Keratinocyte (primary cell): ENCODE measurements around the gene SLC44A3. TPM values are rescaled to one million over a fixed set of nuclear protein-coding genes. Genes with fewer than 3 reads are reported as not detected.
A peak's percentile ranks its signal among the peaks of the same experiment; 100 is the strongest.

ENCODE experiments used
- DNase-seq: peaks from one replicate; pipeline ENCODE4 v3.0.0-alpha.2; 2011; ENCODE audit warnings: low read depth, missing footprints, low spot score
- FAIRE-seq: peaks from 2 replicates; lab custom pipeline; 2011; peaks lifted over from hg19 to GRCh38; lab: Jason Lieb, UNC
- H2AFZ ChIP-seq: 2 replicates; pipeline ENCODE4 v1.6.0; 2012; ENCODE audit warnings: low read length, control low read depth, inconsistent platforms; ENCODE audit not compliant: control insufficient read depth
- H3K27ac ChIP-seq: 2 replicates; pipeline ENCODE4 v1.5.1; 2011; ENCODE audit warnings: low read length; ENCODE audit not compliant: control insufficient read depth, insufficient read depth
- H3K27me3 ChIP-seq: 3 replicates; pipeline ENCODE4 v1.6.0; 2011; ENCODE audit warnings: low read length; ENCODE audit not compliant: control insufficient read depth, insufficient read depth; ENCODE audit errors: extremely low read depth
- H3K36me3 ChIP-seq, 2 experiments: 2 replicates in 1 of 2; 3 replicates in 1 of 2; pipeline ENCODE4 v1.5.1; 2011; ENCODE audit warnings: low read length in 2 of 2, mild to moderate bottlenecking in 1 of 2; ENCODE audit not compliant: control insufficient read depth in 2 of 2, insufficient read depth in 2 of 2; ENCODE audit errors: extremely low read depth in 1 of 2
- H3K4me1 ChIP-seq: 3 replicates; pipeline ENCODE4 v1.5.1; 2011; ENCODE audit warnings: low read length; ENCODE audit not compliant: control insufficient read depth, insufficient read depth; ENCODE audit errors: extremely low read depth
- H3K4me2 ChIP-seq: 3 replicates; pipeline ENCODE4 v1.6.0; 2011; ENCODE audit warnings: low read depth, low read length; ENCODE audit not compliant: control insufficient read depth, insufficient read depth; ENCODE audit errors: extremely low read depth
- H3K4me3 ChIP-seq, 3 experiments: fragments of 200-600 bp in 1 of 3; sonication (generic) in 1 of 3; 2 replicates in 2 of 3; 3 replicates in 1 of 3; pipeline ENCODE4 v1.5.1; 2011 to 2016; ENCODE audit warnings: low read length in 3 of 3, mild to moderate bottlenecking in 3 of 3, control low read depth in 2 of 3, inconsistent platforms in 1 of 3, low read depth in 1 of 3, mixed read lengths in 1 of 3, mixed run types in 1 of 3, moderate library complexity in 1 of 3; ENCODE audit not compliant: control insufficient read depth in 2 of 3, insufficient read depth in 2 of 3; ENCODE audit errors: extremely low read depth in 1 of 3
- H3K79me2 ChIP-seq: 2 replicates; pipeline ENCODE4 v1.6.0; 2012; ENCODE audit warnings: low read length; ENCODE audit not compliant: control insufficient read depth, insufficient read depth
- H3K9ac ChIP-seq: 3 replicates; pipeline ENCODE4 v1.6.0; 2011; ENCODE audit warnings: low read length; ENCODE audit not compliant: control insufficient read depth, insufficient read depth; ENCODE audit errors: extremely low read depth
- H3K9me1 ChIP-seq: 3 replicates; pipeline ENCODE4 v1.6.0; 2011; ENCODE audit warnings: low read length; ENCODE audit not compliant: control insufficient read depth, insufficient read depth; ENCODE audit errors: extremely low read depth
- H3K9me3 ChIP-seq: 2 replicates; pipeline ENCODE4 v1.5.1; 2012; ENCODE audit warnings: low read depth, low read length; ENCODE audit not compliant: control insufficient read depth
- H4K20me1 ChIP-seq: 3 replicates; pipeline ENCODE4 v1.6.0; 2011; ENCODE audit warnings: low read length; ENCODE audit not compliant: control insufficient read depth, insufficient read depth; ENCODE audit errors: extremely low read depth
- EZH2 ChIP-seq: IDR thresholded peaks from one replicate; pipeline ENCODE4 v1.6.1; 2012; ENCODE audit warnings: inconsistent platforms, mild to moderate bottlenecking, low read length, moderate library complexity
- dilution Hi-C: fragments of 300-500 bp; cut with MboI; formaldehyde crosslinking; loops from one replicate; pipeline ENCODE4 v1.7.0; 2020; ENCODE audit warnings: low sequenced_read_pairs; ENCODE audit not compliant: extremely low pct_ligation_motif_present
- polyA plus RNA-seq, 5 experiments: library from polyadenylated mRNA; depleted of rRNA in 3 of 5; stranded (reverse) in 3 of 5; stranded (forward) in 1 of 5; unstranded in 1 of 5; fragments of >200 nt; gene quantifications; 1 replicate in 1 of 5; 2 replicates in 3 of 5; 3 replicates in 1 of 5; pipeline versions ENCODE4 v1.2.1 to v1.2.3, GENCODE V29; 2011 to 2012; ENCODE audit warnings: missing spikeins in 2 of 5, low read depth in 1 of 5, low replicate concordance in 1 of 5
- TF ChIP-seq, protein P1 (sequence below), 3 experiments: IDR thresholded peaks in 1 of 3; conservative IDR thresholded peaks in 1 of 3; optimal IDR thresholded peaks in 1 of 3; 2 replicates in 2 of 3; 3 replicates in 1 of 3; pipeline versions ENCODE3 to v1.5.1; 2011; ENCODE audit warnings: low read length in 3 of 3, mild to moderate bottlenecking in 3 of 3, moderate library complexity in 2 of 3, control low read depth in 1 of 3, inconsistent platforms in 1 of 3; ENCODE audit not compliant: insufficient read depth in 2 of 3; ENCODE audit errors: extremely low read depth in 1 of 3

SLC44A3 gene
- polyA plus RNA-seq, 1 donor (not counting 4 experiments of a cell fraction or from before 2014, with no cell fraction given), result 7.3 TPM

DNA sequence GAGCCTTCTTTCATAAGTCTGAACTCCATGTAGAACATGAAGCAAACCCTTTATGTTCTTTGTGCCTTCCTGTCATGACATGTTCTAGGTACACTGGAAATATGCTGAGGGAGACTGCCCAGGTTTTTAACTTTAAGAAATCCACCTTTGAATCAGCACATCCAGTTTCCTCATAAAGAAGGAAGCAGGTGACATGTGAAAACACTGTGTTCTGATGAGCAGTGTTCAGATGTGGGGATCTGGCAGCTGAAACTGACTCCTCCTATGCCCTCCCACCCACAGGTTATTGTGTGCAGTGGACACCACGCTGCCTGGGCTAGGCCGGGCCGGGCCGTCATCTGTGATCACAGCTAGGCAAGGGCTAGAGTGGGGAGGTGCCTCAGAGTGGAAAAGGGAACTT, 55.6 kb downstream of the SLC44A3 start:
- H3K27ac ChIP-seq, result peak overlapping the region; percentile 51
- peak; percentile 79 for FAIRE-seq
- H3K4me2 ChIP-seq, result peak overlapping the region; percentile 59

DNA sequence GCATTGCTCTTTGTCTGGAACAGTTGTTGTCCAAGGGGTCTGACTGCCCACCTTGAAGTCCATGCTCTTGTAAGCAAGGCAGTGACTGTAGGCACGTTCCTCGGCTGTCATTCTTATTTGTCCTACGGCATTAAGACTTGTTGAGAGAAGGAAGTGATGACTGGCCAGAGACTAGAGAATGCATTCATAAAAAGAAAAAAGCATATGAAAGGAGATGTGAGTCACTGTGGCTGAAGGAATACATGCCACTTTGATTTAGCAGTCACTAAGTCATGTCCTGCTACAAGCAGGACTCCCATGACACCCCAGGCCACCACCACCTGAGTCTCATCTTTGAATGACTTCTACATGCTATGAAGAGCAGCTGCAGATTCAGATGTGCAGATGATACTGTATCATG, 56.2 kb downstream of the SLC44A3 start:
- Histone ChIP-seq H3K4me2 (peak overlapping the region; percentile 59), H3K27me3 (no peaks in the 10 kb centered on the region), H3K79me2 (no peaks in the 10 kb centered on the region), H3K4me1 (peaks cover 26% of the 10 kb centered on the region), H3K9ac (no peak overlapping the region), H4K20me1 (no peaks in the 10 kb centered on the region), H3K9me1 (no peaks in the 10 kb centered on the region), H3K9me3 (no peaks in the 10 kb centered on the region), H2AFZ (no peak overlapping the region), H3K4me3 (no peak overlapping the region), H3K36me3 (no peaks in the 10 kb centered on the region), H3K27ac (peak overlapping the region; percentile 51)
- dilution Hi-C loops, result no loop called here
- FAIRE-seq (peak; percentile 92), DNase-seq (no peak)
- TF ChIP-seq, protein P1, sequence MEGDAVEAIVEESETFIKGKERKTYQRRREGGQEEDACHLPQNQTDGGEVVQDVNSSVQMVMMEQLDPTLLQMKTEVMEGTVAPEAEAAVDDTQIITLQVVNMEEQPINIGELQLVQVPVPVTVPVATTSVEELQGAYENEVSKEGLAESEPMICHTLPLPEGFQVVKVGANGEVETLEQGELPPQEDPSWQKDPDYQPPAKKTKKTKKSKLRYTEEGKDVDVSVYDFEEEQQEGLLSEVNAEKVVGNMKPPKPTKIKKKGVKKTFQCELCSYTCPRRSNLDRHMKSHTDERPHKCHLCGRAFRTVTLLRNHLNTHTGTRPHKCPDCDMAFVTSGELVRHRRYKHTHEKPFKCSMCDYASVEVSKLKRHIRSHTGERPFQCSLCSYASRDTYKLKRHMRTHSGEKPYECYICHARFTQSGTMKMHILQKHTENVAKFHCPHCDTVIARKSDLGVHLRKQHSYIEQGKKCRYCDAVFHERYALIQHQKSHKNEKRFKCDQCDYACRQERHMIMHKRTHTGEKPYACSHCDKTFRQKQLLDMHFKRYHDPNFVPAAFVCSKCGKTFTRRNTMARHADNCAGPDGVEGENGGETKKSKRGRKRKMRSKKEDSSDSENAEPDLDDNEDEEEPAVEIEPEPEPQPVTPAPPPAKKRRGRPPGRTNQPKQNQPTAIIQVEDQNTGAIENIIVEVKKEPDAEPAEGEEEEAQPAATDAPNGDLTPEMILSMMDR (optimal IDR thresholded peaks at IDR 0.05 in 1 of 3, IDR thresholded peaks at IDR 0.05 in 1 of 3, conservative IDR thresholded peaks at IDR 0.05 in 1 of 3; ENCODE audit: extremely low read depth in 1 of 3, insufficient read depth in 2 of 3, low read length in 3 of 3), result no peak
- TF ChIP-seq EZH2, result no peak

More for the DNA sequence above, 55.6 kb downstream of the SLC44A3 start:
- dilution Hi-C loops, result no loop called here
- Histone ChIP-seq H3K9me1 (no peaks in the 10 kb centered on the region), H3K79me2 (no peaks in the 10 kb centered on the region), H3K27me3 (no peaks in the 10 kb centered on the region), H4K20me1 (no peaks in the 10 kb centered on the region), H3K36me3 (no peaks in the 10 kb centered on the region), H3K9me3 (no peaks in the 10 kb centered on the region), H2AFZ (peak overlapping the region; percentile 50), H3K9ac (peak overlapping the region; percentile 11), H3K4me1 (peaks cover 26% of the 10 kb centered on the region), H3K4me3 (no peak overlapping the region)
- DNase-seq, result no peak
- no peak for TF ChIP-seq EZH2

DNA sequence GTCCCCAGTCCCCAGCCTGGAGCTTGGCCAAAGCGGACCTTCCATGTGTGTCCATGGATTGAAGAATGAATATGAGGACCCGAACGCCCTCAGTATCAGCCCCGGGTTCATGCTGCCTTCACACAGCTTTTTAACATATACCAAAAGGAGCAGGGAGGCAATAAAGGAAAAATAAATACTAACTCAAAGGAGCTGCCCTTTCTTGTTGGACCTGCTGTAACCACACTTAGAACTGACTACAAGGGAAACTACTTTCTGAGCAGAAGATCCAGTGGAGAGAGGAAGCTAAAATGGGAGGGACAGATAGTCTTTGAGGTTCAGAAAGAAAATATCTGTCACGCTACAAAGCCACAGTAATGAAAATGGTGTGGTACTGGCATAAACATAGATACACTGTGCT, 58.2 kb downstream of the SLC44A3 start:
- Histone ChIP-seq H3K27me3 (no peaks in the 10 kb centered on the region), H2AFZ (no peak overlapping the region), H3K9ac (no peak overlapping the region), H4K20me1 (no peaks in the 10 kb centered on the region), H3K9me1 (no peaks in the 10 kb centered on the region), H3K27ac (no peak overlapping the region), H3K4me2 (no peak overlapping the region), H3K36me3 (no peaks in the 10 kb centered on the region), H3K9me3 (no peaks in the 10 kb centered on the region), H3K79me2 (no peaks in the 10 kb centered on the region), H3K4me3 (no peak overlapping the region), H3K4me1 (peaks cover 21% of the 10 kb centered on the region)
- dilution Hi-C loops, result no loop called here
- TF ChIP-seq EZH2, result no peak
- TF ChIP-seq, protein P1 (optimal IDR thresholded peaks at IDR 0.05 in 1 of 3, IDR thresholded peaks at IDR 0.05 in 1 of 3, conservative IDR thresholded peaks at IDR 0.05 in 1 of 3; ENCODE audit: extremely low read depth in 1 of 3, insufficient read depth in 2 of 3, low read length in 3 of 3), result no peak
- DNase-seq, result no peak
- FAIRE-seq, result peak; percentile 36
